NK-92 treated with Interleukin-12 subunit alpha and Interleukin-12 subunit beta, amount 100 ng/mL, for 24 hours (cell line): ENCODE measurements around the gene SDK2.

Experiments
- DNase-seq: peaks from one replicate; lab custom pipeline; 2025; lab: John Stamatoyannopoulos, UW

Gene SDK2

DNA sequence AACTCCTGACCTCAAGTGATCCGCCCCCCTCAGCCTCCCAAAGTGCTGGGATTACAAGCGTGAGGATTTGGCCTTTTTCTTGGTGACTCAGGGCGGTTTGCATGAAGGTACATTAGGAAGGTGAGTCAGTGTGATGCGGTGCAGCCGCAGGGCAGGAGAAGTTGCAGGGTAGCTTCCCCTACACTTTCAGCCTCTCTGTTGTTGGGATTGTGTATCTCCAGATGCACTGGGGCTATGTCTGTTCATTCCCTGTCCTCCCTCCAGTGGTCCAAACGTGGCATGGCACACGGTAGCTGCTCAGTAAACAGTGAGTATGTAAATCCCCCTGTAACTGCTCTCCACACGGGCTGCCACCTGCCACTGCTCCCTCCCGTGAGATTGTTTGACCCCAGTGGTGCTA lies 223.3 kb downstream of the SDK2 start:
- no peak for DNase-seq

DNA sequence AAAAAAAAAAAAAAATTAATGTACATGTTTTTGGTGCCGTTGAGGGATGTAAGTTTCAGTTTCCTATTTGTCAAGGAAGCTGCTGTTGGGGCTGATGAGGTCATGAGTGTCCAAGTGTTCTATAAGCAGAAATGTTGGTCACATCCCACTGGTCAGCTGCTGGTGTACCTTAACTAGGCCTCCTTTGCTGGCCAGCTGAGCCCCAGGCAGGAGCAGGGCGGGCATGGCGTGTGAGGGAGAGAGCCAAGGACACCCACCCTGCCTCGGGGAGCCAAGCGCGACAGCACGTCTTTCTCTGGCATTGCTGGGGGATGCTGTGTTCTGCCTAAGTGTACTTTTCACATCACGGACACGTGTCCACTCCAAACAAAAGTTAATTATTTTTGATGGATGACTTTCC lies 224.4 kb downstream of the SDK2 start:
- DNase-seq: no peak

GRCh38 chr17:73419051-73419450 lies 225.2 kb downstream of the SDK2 start:
- DNase-seq: no peak

GRCh38 chr17:73415782-73416181 lies 228.5 kb downstream of the SDK2 start:
- no peak for DNase-seq

- DNase-seq: no peak
Measured at GRCh38 chr17:73414171-73414955, 229.9 kb downstream of the SDK2 start.

- no peak for DNase-seq
Measured at GRCh38 chr17:73412914-73413313, 231.3 kb downstream of the SDK2 start.

DNA sequence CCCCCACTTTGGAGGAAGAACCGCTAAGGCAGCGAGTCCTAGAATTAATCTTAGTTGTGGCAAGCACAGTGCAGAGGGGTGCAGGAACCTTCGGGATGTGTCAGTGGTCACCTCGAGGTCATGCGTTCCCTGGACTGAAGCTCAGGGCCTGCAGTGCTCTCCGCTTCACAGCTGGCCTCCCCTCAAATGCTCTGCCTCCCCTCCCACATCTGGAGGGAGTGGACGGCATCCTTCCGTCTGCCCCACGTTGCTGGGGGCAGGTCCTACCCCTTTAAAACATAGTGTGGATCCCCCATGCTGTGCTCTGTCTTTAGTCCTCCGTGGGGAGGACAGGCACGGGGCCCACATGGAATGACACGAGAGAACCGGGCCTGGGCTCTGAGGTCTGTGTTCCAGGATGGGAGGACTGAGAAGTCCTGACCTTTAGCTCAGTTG lies 232.9 kb downstream of the SDK2 start:
- DNase-seq: no peak

DNA sequence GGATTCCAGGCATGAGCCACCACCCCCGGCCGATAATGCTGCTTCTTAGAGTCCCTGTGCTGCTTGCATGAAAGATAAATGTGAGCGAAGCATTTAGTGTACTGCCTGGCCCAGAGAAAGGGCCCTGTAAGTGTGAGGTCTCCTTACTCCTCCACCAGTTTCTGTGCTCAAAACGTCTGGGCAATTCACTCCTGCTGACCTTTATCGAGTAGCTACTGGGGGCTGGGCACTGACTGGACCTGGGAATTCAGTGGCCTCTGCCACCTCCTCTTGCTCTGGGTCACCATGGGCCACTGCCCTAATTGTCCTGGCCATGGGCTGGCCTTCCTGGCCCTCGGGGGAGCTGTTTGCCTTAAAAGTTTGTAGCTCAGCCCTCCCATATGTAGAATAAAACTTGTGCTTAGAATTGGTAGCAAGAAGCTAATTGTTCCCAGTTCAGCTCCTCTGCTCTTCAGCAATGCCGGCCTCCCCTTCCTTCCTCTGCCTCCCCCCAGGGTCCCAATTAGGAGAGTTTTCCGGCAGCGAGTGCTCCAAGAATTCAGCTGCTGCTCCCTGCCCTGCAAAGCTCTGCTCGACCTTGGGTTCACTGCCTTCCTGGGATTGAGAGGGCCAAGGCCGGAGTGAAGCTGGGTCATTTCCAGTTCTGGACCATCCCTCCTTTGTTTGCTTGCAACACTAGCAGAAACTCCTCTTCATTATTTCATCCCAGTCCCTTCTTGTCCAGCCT lies 233.5 kb downstream of the SDK2 start:
- no peak for DNase-seq

DNA sequence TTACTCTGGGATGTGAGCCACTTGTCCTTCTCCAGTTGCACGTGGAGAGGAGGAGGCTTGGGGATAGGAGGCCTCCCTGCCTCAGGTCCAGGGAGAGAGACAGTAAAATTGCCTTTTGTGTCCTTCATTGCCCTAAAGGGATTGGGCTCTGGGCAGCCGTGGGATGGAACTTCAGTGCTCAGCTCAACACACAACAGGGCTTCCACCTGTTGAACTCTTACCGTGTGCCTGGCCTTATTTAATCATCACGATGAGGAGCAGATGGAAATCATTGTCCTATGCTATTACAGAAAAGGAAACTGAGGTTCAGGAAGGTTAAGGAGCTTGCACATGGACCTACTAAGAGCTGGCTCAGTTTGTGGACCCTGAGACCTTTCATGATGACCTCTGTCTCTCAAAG lies 240.0 kb downstream of the SDK2 start:
- no peak for DNase-seq

GRCh38 chr17:73402466-73402865 lies 241.8 kb downstream of the SDK2 start:
- DNase-seq: no peak

DNA sequence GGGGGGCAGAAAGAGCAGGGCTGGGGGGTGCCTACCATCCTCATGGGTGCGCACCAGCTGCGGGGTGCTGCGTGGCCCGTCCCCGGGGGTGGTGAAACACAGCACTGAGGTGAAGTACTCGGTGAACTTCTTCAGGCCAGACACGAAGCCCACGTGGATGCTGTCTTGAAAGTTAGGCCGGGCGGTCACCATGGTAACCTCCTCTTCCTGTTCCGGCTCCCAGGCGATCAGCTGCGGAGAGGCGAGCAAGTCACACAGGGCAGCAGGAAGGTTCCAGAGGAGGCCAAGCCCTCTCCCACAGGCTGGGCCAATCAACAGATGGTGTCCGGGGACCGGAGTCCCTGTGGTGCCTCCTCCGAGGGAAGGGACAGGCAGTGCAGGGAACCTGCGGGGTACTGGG lies 242.3 kb downstream of the SDK2 start:
- DNase-seq: no peak

DNA sequence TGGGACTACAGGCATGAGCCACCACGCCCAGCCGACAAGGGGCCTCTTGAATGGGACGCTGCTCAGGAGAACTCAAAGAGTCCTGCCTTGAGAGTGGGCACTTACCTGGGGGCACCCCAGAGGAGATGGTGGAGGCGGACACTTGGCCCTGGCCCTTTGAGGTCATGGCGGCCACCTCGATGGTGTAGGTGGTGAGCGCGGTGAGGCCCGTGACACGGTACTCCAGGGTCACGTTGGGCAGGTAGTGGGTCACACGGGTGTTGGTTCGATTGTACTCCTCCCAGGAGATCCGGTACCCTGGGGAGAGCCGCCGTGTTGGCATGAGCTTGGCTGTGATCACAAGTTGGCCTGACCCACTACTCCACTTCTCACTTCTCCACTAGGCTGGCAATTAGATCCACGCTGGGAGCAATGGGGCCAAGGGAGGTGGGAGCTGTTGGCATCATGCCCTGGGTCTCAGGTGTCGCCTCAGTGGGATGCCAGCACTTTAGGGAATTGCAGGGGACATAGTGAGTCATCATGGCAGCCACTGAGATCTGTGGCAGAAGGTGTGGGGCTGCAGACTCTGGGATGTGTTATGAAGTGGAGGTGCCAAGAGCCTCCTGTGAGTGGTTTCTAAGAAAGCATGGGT lies 243.2 kb downstream of the SDK2 start:
- no peak for DNase-seq

DNA sequence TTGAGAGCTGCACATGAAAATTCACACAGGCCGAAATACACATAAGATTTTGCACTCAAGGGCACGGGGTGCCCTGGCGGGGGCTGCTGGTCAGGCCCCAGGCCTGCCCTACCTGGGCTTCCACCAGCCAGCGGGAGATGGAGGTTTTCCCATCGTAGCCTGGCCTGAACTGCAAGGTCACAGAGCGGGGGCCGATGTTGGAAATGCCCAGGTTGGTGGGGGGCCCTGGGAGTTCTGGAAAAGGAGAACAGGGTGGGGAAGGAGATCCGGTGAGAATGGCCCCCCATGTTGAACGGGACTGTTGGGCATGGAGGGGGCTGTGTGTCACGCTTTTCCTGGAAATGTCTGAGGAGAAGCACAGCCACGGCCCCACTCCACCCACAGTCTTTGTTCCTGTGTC lies 245.2 kb downstream of the SDK2 start:
- DNase-seq: no peak

- DNase-seq: no peak
Measured at GRCh38 chr17:73397856-73398540, 246.2 kb downstream of the SDK2 start.

GRCh38 chr17:73397278-73397826 lies 246.9 kb downstream of the SDK2 start:
- no peak for DNase-seq

DNA sequence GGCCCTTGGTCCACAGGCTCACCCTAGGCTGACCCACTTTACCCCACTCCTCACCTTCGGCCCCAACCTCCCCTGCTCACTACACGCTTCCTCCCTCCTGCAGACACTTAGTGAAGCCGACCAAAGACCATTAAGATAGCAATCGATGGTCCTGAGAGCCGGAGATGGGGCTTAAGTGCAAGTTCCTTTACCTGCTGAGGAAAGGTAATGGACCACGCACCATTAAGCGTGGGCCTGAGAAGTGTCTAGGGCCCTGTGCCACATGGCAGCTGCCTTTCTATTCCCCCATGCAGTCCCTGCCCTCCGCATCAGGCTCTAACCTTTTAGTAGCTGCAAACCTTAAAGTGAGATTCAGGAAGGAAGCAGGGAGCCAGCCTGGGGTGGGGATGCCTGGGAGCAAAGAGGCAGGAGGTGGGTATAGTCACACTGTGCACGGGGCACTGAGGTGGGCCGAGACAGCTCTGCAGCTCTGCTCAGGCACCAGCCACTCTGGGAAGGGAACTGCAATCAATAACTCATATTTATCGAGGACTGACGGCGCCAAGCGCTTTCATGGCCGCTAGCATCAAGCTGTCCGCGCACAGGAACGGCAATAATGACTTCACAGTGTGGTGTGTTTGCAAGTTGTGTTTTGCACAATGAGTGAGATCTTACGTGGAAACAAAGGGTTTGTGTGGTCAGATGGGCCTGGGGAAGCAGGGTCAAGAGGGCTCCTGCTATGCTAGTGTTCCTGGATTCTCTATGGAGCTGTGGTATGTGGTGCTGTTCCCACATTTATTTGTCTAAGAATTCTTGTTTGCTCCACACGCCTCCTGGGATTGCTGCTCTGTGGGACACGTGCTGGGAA lies 247.6 kb downstream of the SDK2 start:
- DNase-seq: no peak

DNA sequence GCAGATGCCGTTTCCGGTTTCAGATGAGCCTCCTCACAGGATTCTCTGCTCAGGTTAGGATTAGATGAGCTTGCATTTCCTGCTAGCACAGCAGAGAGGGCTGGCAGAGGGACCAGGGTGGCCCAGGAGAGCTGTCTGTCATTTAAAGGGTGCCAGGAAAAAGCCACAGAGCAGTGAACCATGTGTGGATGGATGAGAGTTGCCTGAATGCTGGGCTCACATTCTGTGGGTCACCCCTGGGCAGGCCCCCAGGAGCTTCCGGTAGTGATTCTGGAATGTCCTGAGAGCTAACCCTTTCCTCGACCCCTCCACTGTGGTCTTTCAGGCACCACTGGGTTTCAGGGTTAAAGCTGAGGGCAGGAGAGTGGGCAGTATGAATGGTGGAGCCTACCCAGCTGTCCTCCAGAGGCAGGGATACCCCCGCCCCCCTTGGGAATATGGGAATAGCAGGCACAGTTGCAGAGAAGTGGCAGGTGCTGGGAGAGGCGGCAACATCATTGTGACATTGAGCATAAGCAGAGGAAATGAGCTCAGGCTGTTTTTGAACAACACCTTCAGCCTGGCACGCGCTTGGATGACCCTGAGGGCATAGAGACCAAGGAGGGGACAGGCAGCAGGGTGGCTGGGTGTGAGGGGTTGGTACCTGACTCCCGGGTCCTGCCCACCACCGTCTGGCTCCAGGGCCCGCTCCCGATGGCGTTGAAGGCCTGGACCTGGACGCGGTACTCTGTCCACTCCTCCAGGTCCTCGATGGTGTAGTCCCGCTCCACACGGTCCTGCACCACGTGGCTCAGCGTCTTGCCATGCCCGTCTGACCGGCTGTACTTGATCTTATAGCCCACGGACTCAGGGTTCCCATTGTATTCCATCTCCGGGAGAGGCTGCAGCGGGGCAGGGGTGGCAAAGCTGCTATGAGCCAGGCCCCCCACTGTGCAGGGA lies 249.5 kb downstream of the SDK2 start:
- no peak for DNase-seq

- DNase-seq: no peak
Measured at GRCh38 chr17:73393962-73394361, 250.3 kb downstream of the SDK2 start.

DNA sequence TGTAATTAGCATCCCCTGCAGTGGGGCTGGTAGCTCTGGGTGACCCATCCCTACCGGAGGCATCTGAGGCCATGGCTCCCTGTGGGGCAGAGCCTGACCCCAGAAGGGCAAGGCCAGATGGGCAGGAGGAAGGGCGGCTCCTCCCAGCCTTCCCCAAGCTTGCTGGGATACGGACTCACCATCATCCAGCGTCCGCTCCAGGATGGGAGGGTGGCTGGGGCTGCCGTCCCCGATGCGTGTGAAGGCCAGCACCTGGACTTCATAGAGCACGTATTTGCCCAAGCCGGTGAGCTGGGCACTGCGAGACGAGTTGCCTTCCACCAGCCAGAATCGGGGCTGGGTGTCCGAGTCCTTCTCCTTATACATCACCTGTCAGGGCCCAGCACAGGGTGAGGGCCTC lies 250.9 kb downstream of the SDK2 start:
- DNase-seq: no peak
